GM18498 (cell line): ENCODE measurements around the gene ARHGAP30.

Experiments used
- ATAC-seq: cut with Tn5 transposase; IDR thresholded peaks from one replicate; pipeline ENCODE4 v1.9.1; 2021; ENCODE audit warnings: mild to moderate bottlenecking, moderate library complexity; ENCODE audit not compliant: unreplicated experiment

Gene ARHGAP30

DNA sequence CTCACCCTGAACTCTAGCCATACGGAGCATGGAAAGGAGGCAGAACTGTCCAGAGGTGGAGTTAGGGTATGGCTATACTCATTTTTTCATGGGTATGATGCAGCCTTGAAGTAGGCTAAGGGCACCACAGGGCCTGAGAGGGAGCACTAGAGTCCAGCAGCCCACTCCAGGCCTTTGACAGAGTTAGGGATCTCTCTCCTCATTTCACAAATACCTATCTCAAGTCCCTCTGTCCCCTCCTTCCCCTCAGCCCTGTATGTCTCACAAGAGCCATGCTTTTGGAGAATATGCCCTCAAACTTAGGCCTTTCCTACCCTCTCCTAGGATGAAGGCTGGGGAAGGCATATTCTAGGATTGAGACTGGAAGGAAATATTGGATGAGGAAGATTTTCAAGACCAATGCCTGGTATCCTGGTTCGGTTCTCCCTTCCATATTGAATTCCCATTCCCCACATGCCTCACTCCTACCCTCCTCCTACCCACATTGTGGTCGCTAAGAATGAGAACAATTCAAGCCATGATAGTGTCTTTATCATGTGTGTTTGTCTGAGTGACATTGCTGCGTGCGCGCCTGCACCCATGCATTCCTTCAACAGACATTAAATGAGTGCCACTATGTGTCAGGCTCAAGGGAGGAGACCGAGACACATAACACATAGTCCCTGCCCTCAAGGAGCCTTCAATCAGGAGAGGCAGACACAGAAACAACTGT lies 22.3 kb upstream of the ARHGAP30 start:
- ATAC-seq: no peak

GRCh38 chr1:161091093-161091492 lies 21.4 kb upstream of the ARHGAP30 start:
- ATAC-seq: no peak

DNA sequence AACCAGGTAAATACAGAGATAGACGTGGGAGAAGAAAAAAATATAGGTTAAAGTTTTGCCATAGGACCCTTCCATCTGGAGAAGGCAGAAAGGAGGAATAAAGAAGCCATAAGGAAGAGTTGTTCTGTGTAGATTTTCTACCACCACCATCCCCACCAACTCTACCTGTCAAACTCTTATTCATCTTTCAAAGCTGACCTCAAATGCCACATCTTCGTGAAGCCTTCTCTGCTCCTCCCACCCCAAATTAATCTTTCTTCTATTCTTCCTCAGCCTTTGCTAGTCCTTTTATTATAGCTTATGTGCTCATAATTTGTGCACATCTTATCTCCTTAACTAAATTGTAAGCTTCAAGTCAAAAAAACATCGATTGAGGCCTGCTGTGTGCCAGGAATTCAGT lies 20.9 kb upstream of the ARHGAP30 start:
- ATAC-seq: no peak

- no peak for ATAC-seq
These were observed 20.2 kb upstream of the ARHGAP30 start for GRCh38 chr1:161089938-161090337.

GRCh38 chr1:161089251-161089924 lies 19.7 kb upstream of the ARHGAP30 start, which contains the start of gene NECTIN4:
TSS of gene NECTIN4 (minus strand) at chr1:161089558. CDS start at chr1:161089296, 262 bp downstream.
- ATAC-seq: no peak

DNA sequence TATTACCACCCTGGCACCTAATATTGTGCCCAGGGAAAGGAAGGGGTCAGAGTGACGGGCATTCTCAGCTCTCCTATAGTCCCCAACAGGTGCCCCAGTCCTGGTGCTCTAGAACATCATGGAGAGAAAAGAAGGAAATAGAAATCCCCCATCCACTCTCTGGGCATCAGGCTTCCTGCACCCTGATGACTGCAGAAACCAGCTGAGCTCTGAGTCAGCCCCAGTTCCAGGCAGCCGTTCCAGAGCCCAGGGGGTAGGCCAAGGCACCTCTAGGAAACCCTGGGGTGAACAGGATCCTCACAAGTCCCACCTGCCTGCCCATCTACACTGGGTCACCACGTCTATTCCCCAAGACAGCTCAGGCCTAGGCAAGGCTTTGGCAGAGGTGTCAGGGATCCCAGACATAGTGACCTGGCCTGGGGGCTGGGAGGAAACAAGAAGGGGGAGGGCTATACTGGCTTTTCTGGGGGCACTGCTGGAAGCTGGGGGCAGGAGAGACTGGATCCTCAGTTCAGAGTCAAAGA lies 19.0 kb upstream of the ARHGAP30 start:
- ATAC-seq: no peak

DNA sequence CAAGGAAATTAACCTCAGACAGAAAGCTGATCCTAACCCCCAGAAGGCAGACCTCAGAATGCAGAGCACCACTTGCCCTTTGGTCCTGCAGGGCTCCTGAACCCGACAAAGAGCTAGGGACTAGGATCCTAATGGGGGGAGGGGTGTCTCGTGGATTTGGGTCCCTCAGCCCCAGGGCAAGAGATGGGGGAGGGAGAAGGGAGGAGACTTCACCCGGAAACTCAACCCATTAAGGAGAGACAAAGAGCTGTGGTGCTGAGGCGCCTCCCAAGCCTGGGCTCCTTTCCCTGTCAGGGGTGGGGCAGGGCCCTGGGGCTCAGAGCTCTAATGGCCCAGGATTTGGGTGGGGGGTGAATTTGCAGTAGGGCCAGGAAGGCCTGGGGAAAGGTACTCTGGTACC lies 16.8 kb upstream of the ARHGAP30 start:
- no peak for ATAC-seq

- ATAC-seq: no peak
These were observed 15.5 kb upstream of the ARHGAP30 start for GRCh38 chr1:161085165-161085564.

GRCh38 chr1:161084597-161084988 lies 14.9 kb upstream of the ARHGAP30 start:
- ATAC-seq: no peak

DNA sequence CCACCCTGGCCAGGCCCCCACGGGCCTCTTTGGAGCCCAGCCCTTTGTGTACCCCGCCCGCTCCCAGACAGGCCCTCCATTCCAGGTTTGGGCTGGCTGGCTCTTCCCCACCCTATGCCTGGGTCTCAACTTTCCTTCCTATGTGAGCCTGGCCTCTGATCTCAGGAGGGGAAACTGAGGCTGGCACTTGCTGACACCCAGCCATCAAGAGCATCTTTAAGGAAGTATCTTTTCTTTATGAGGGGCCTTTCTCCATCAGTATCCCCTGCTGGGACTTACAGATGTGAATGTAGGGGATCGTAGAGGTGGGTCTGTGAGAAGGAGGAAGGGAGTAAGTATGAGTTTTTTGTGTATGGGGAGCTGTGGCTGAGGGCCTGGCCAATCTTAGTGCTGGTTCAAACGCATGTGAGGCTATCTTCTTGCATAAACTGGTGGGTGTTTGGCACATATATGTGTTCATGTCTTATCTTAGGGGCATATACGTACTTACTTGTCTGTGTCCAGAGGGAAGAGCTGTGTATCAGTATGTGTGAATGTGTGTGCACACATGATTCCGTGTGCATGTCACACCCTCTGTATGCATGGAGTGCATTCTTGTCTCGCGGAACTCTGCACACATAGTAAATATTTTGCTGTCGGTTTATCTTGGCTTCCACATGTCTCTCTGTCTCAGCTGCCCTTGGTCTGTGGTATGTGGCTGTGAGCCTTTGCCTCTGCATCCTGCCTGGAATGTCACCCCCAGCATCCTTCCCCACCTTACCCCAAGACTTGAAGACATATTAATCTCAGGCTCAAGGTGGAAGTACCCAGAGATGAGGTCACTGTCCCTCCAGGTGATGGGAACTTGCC lies 14.3 kb upstream of the ARHGAP30 start:
- ATAC-seq: no peak

DNA sequence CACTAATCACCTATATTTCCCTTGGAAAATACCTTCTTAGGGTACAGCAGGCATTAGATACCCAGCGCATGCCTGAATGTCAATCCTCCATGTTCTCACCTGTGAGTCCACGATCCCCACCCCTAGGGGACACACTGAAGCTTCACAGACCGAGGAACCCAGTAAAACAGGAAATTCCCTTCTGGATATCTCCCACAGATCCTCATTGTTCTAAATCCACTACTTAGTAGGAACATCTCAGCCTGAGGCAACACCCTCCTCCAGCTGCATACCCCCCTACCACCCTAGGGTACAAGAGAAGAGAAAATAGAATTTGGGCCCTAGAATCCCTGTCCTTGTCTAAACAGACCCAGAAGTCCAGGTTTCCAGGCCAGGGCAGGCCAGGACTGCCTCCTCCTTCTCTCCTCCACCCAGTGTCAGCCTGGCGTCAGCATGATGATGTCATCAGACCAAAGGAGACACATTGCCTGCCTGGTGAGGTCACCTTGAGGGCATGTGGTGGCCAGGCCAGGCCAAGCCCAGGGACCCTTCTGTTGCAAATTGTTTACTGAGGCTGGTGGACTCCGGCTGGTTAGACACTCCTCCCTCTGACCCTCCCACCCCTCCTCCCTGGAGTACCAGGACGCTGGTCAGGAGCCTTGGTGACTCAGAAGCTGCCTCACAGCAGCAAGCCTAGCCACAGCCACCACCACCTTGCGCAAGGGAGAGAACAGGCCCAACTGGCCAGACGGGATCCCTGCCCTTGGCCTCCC lies 13.5 kb upstream of the ARHGAP30 start:
- no peak for ATAC-seq

DNA sequence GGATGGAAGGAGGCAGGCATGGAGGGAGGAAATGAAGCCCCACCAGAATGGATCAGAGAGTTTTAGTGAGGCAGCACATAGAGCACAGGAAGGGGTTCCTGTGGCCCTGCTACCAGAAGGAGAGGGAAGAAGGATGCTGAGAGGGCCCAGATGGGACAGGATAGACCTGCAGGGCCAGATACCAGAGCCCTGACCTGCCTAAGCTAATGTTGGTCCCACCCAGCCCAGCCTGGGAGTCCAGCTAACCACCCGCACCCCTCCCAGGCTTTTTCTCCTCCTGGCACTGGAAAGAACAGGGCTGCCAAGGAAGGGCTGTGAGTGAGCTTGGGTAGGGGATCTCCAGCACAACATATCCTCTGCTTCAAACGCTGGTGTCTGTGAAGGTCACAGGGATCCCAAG lies 12.8 kb upstream of the ARHGAP30 start:
- no peak for ATAC-seq

DNA sequence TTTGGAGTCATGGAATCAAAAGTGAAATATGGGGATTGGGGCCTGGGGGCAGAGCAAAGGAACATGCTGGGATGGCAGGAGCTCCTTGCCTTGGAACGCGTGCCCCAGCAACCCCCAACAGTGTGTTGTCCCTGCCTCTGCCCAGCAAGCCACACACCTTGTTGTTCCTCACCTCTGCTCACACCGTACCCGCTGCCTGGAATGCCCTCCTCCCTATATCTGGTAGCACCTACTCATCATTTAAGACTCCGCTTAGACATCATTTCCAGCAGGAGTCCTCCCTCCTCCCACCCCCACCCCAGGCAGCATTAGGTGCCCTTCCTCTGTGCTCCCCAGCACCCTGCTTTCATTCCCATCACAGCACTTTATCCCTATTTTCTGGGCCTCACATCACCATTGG lies 11.8 kb upstream of the ARHGAP30 start:
- ATAC-seq: no peak

DNA sequence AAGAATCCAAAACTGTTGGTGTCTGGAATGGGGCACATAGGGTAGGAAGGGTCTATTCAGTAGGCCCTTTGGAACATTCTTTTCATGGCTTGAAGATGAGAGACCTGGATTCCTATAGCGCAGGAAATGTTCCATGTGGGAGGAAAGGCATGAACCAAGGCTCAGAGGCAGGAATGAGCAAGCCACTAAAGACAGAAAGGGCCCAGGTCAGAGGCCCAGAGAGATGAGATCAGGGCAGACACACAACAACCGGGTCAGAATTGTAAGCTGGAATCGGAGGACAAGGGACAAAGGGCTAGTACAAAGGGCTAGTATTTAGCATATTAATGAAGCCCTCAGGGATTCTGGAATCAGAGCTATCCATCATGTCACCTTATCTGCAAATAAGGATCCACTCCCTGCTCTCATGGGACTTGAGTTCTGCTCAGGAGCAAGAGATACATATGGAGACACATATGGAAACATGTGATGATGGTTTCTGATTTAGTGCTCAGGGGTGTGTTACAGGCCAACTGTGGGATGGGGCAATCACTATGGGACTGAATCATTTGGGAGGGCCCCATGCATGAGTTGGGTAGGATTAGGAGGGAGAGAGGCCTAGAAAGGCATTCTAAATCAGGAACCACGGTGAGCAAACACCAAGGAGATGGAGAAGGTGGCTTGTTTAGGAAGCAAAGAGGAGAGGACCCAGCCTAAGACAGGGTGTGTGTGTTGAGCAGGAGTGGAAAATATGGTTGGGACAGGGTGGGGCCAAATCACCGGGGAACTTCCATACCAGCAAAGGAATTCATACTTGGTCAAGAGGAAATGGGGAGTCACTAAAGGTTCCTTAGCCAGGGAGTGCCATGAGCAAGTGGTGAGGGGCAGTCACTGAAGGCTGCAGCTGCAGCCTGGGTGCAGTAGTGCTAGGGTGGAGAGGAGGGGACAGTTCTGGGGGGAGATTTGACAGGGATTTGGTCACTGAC lies 11.0 kb upstream of the ARHGAP30 start:
- no peak for ATAC-seq

DNA sequence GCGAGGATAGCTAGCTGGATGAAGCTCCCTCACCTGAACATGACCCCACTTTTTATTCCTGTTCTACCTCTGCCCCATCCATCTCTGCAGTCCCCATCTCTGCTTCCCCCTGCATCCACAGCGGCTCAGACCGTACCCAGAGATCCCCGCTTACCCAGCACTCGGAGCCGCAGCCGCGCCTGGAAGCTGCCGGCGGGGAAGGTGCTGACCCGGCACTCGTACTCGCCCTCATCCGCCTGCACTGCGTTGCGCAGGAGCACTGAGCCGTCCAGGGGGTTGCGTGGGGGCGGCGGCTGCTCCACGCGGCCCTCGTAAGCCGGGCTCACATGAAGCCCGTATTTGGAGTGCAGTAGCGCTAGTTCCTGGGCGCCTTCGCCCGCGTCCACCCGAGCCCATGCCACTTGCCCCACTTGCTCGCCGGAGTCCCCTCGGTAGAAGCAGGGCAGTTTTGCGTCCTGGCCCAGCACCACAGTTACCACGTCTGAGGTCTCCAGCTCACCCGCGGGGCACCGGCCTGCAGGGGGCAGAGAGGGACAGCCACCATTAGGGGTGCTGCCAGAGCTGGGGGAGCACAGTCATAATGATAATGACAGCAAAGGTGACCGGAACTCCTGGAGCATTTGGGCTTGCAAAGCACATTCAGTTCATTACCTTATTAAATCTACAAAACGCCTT lies 9.9 kb upstream of the ARHGAP30 start:
- ATAC-seq: no peak

GRCh38 chr1:161077426-161077825 lies 7.7 kb upstream of the ARHGAP30 start:
- no peak for ATAC-seq

DNA sequence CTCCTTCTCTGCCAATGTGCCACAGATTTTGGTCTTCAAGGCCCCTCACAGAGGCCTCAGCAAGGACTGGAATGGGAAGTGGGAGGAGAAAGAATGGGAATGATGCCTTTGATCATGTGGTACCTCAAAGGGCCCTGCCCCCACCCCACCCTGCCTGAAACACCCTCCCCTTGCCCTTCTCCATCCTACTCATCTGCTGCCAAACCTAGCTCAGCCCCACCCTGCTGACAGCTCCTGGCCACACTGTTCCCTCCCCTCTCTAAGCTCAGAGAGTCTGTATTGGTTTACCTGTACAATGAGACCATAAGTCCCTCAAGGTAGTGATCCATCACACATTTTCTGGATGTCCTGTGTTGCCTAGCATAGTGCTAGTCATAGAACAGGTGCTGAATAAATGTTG lies 6.7 kb upstream of the ARHGAP30 start:
- ATAC-seq: no peak

GRCh38 chr1:161074676-161075368 lies 5.1 kb upstream of the ARHGAP30 start:
- ATAC-seq: no peak
